Esophagus mucosa (tissue), 1 donor: ENCODE results near the gene NPHS2. TPM values are rescaled to one million over a fixed set of nuclear protein-coding genes. Genes with fewer than 3 reads are reported as not detected.
"Not testable (repeated sequence)": the region's sequence is repeated elsewhere in the genome, so short reads cannot be mapped to it uniquely, and the experiment has no call there.

Source experiments
- ATAC-seq: fragments of 200-7000 bp; cut with Tn5 transposase; one replicate; pipeline ENCODE4 v1.9.1; 2020
- total RNA-seq: library from RNA; stranded (reverse); gene quantifications from one replicate; pipeline ENCODE4 v1.2.4, GENCODE V29; 2023
- donor health status: DM: yes; HTN: yes; CAD: no.

The NPHS2 gene
- total RNA-seq, 1 donor from 2014 or later = not detected

GRCh38 chr1:179545321-179545720 lies 30.4 kb downstream of the NPHS2 start:
- ATAC-seq = no peak

GRCh38 chr1:179541774-179542173 lies 34.0 kb downstream of the NPHS2 start:
- no peak for ATAC-seq

DNA sequence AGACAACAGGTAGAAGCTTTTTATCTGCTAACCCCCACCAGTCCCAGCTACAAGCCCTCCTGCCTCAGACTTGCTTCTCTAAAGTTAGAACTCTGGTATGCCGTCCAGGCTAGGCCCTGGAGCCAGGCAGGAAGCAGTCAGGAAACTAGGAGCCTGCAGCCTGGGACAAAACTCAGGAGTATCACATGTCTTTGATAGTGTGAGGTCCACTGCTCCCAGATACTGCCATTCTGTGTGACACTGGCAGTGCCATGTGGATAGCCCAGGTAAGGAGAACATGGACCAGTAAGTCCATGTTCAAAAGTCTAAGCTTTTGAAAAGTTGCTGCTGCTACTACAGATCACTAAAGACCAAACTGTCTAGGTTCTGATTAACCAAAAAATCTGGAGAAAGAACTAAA lies 45.4 kb downstream of the NPHS2 start:
- no peak for ATAC-seq

- no peak for ATAC-seq
Measured at GRCh38 chr1:179529482-179530195, 46.1 kb downstream of the NPHS2 start.

DNA sequence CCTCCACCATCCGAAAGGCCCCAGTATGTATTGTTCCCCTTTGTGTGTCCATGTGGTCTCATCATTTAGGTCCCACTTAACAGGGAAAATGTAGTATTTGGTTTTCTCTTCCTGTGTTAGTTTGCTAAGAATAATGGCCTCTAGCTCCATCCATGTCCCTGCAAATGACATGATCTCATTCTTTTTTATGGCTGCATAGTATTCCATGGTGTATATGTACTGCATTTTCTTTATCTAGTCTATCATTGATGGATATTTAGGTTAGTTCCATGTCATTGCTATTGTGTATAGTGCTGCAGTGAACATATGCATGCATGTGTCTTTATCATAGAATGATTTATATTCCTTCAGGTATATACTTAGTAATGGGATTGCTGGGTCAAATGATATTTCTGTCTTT lies 57.2 kb downstream of the NPHS2 start:
- not testable (repeated sequence) for ATAC-seq

GRCh38 chr1:179516976-179517705 lies 58.6 kb downstream of the NPHS2 start:
- no peak for ATAC-seq

DNA sequence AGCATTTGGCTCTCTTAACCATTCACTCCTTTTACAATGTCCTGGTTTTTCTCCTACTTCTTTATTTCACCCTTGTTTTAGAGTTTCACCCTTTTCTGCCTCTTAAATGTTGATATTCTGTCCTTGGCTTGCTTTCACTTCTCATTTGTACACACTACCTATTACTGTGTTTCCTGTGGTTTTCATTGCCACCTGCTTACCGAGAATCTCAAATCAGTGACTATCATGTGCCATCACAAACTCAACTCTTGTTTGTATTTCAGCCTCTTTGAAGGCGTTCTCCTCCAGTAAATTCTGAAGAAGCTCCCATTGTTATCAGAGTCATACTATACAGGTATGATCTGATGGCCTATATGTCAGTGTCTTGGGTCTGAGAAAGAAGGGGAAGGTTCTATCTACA lies 65.7 kb downstream of the NPHS2 start:
- ATAC-seq = peak; percentile 10

DNA sequence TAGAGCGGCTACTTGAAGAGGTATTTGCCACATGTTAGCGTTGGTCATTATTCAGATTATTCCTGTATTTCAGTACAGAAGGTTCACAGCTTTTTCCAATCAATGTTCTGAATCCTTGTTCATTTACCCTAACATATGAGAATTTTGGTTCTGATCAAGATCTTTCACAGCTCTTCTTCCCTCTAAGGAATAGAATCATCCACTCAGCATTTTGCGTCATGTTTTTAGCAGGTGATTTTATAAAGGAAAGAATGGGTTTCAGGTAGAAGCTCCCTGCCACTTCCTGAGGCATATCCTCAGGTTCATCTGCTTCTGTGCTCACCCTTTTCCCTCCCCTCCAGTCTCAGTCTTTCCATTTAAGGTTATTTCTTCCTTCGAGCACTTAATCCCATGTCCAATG lies 66.4 kb downstream of the NPHS2 start:
- ATAC-seq = no peak

GRCh38 chr1:179506199-179506598 lies 69.5 kb downstream of the NPHS2 start:
- ATAC-seq = no peak

Other genes with a start within 250 kb of the NPHS2 start
- gene AXDND1, start 210.0 kb downstream of the NPHS2 start, total RNA-seq = not detected
- not detected for gene TDRD5, start 15.9 kb upstream of the NPHS2 start, total RNA-seq
- not detected for gene FAM163A, start 167.3 kb upstream of the NPHS2 start, total RNA-seq